ENCODE results near the gene MRPS16.

Gene MRPS16

DNA sequence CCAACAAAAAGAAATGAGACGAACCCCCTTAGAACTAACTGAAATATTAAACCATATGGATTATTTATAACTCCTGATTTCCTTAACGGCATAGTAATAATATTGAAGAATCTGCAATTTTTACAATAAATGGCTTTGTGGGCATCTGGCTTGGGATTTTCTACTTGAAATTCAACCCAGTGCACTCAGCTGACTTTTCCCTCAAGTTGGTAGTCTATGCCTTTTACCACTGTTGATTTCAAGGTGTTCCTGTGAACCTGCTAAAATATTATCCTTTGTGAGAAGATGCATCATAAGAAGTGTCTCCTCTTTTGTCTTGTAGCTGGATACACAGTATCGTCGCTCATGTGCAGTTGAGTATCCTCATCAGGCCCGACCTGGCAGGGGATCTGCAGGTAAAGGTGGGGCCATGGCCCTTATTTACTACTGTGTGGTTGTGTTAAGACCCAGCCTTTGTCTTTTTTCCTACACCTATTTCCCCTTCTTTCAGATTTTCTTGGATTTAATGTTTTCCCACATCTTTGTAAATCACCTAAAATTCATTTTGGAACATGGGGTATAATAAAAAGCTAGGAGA lies 13.4 kb downstream of the MRPS16 start:
- no peak for DNase-seq

GRCh38 chr10:73234695-73235094 lies 17.7 kb downstream of the MRPS16 start:
- no peak for DNase-seq

DNA sequence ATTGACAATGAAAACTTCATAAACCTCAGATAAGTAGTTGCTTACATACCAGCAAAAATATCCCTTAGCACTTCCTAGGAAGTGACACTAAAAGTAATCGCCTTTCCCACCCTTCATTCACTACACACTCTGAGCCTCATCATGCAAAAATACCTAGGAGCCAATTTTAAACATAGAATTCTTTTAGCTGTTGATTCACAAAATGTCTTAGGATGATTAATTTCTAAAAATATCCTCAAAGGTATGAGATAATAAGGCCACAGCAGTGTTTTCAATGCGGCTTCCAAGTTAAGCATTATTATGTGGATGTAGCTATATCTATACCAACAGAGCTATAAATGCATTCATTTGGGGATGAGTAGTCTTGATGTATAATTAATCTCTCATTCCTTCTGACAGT lies 18.6 kb downstream of the MRPS16 start:
- DNase-seq: no peak

- no peak for DNase-seq
Observed at GRCh38 chr10:73232887-73233286, 19.6 kb downstream of the MRPS16 start.

GRCh38 chr10:73229567-73229966 lies 22.9 kb downstream of the MRPS16 start:
- DNase-seq: no peak

- no peak for DNase-seq
Observed at GRCh38 chr10:73228247-73228646, 24.2 kb downstream of the MRPS16 start.

DNA sequence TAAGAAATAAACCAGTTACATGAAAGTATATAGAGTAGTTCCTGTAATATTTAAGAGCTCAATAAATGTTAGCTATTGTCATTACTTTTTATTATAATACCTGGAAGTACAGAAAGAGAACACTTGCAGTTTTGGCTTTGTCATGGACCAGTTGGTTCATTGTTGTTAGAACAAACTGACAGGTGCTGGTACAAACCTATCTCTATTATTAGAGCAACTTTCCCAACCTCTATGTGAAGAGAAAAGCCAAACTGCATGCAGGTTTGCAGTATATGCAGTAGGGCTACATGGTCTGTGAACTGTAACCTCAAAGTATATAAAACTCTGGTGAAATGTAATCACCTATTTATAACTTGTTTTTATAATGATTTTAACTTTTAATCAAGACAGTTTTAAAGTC lies 25.8 kb downstream of the MRPS16 start:
- DNase-seq: no peak

- no peak for DNase-seq
Observed at GRCh38 chr10:73225518-73225917, 26.9 kb downstream of the MRPS16 start.

DNA sequence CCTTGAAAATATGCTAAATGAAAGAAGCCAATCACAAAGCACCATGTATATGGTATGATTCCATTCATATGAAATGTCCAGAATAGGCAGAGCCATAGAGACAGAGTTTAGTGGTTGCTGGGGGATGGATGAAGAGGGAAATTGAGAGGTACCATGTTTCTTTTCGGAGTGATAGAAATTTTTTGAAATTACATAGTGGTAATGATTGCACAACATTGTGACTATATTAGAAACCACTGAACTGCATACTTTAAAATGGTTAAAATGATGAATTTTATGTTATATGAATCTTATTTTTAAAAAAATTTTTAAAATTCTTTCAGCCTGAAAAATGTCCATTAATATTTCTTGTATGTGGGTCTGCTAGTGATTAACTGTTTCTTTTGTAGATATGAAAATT lies 31.5 kb downstream of the MRPS16 start:
- DNase-seq: no peak

DNA sequence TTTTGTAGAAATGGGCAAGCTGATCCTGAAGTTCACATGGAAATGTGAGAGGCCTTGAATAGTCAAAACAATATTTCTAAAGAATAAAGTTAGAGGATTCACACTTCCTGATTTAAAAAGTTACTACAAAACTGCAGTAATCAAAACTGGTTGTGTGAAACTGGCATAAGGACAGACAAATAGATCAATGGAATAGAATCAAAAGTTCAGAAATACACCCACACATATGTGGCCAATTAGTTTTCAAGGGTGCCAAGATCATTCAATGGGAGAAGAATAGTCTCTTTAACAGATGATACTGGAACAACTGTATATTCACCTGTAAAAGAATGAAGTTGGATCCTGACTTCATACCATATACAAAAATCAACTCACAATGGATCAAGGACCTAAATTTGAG lies 33.1 kb downstream of the MRPS16 start:
- no peak for DNase-seq

GRCh38 chr10:73218431-73219191 lies 33.8 kb downstream of the MRPS16 start:
- DNase-seq: no peak

- no peak for DNase-seq
Observed at GRCh38 chr10:73217628-73218027, 34.8 kb downstream of the MRPS16 start.

DNA sequence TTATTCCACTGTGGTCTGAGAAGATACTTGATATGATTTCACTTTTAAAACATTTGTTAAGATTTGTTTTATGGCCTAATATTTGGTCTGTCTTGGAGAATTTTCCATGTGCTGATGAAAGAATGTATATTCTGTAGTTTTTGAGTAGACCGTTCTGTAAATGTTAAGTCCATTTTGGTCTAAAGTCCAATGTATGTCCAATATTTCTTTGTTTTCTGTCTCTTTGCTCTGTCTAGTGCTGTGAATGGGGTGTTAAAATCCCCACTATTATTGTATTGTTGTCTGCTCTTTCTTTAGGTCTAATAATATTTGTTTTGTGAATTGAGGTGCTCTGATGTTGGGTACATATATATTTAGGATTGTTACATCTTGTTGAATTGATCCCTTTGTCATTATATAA lies 36.7 kb downstream of the MRPS16 start:
- no peak for DNase-seq

DNA sequence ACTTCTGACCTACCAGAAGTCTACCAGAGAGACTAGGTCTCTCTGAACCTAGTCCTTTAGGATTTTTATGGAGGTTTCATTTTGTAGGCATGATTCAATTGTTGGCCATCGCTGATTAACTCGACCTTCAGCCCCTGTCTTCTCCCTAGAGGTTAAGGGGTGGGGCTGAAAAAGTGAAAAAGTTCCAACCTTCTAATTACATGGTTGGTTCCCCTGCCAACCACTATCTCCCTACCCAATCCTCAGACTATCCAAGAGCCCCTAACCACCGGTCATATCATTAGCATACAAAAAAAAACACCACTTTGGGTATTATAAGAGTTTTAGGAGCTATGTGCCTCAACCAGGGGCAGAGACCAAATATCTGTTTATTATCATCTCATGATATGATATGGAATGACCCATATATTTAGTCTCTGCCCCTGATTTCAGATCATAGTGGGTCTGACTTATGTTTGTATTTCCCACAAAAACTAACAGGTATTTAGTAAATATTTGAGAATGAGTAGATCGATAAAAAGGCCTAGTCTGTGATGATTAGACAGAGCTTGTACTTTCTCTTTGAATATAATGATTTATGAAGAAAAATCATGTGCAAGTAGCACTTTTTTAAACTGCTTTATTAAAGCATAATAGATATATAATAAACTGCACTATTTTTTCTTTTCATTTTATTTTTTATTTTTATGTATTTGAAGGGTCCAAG lies 41.2 kb downstream of the MRPS16 start:
- no peak for DNase-seq

DNA sequence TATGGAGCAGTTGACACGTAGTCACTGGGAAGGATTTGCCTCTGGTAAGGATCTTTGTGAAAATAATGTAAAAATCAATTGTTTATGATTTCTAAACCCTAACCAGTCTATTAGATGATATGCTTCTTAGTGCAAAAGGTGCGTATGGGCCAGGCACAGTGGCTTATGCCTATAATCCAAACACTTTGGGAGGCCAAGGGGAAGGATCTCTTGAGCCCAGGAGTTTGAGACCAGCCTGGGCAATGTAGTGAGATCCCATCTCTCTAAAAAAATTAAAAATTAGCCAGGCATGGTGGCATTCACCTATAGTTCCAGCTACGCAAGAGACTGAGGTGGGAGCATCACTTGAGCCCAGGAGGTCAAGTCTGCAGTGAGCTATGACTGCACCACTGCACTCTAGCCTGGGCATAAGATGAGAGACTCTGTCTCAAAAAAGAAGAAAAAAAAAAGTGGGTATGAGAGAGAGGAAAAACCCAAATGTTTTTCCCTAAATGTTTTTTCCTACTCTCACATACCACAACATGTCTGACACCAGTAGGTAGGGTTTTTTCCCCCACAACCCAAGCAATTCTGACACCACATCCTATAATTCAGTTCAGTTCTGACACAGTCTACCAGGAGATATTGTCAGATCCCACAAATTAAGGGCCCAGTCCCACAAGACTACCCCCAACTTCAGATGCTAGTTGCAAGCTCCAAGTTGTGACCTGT lies 41.9 kb downstream of the MRPS16 start:
- no peak for DNase-seq

GRCh38 chr10:73209705-73210104 lies 42.7 kb downstream of the MRPS16 start:
- no peak for DNase-seq

GRCh38 chr10:73207883-73208282 lies 44.6 kb downstream of the MRPS16 start:
- no peak for DNase-seq

GRCh38 chr10:73206385-73206784 lies 46.1 kb downstream of the MRPS16 start:
- no peak for DNase-seq

DNA sequence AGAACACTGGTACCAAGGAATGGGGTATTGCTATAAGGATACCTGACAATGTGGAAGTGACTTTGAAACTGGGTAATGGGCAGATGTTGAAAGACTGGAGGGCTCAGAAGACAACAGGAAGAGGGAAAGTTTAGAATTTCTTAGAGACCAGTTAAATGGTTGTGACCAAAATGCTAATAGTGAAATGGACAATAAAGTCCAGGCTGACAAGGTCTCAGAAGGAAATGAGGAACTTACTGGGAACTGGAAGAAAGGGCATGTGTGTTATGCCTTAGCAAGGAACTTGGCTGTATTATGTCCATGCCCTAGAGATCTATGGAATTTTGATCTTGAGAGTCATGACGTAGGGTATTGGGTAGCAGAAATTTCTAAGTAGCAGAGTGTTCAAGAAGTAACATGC lies 46.6 kb downstream of the MRPS16 start:
- no peak for DNase-seq

DNA sequence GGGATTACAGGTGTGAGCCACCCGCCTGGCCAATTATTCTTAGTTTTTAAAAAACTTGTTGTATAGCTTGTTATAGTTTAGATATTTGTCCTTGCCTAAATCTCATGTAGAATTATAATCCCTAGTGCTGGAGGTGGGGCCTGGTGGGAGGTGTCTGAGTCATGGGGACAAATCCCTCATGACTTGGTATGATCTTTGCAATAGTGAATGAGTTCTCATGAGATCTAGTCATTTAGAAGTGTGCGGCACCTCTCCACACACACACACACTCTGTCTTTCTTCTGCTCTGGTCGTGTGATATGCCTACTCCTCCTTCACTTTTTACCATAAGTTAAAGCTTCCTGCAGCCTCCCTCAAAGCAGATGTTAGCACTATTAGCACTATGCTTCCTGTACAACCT lies 47.4 kb downstream of the MRPS16 start:
- no peak for DNase-seq
